Panc1 (cell line): ENCODE measurements around the gene FZD7. TPM values are rescaled to one million over a fixed set of nuclear protein-coding genes. Genes with fewer than 3 reads are reported as not detected.
A peak's percentile ranks its signal among the peaks of the same experiment; 100 is the strongest.

Experiments used
- ATAC-seq: fragments of 200-7000 bp; cut with Tn5 transposase; 2 replicates; pipeline ENCODE4 v1.9.1; 2020; ENCODE audit warnings: mild to moderate bottlenecking, moderate library complexity
- BruUV-seq: library from RNA; stranded (reverse); fragments of 400-500 nt; replicated peaks from 2 replicates; lab custom pipeline; 2021; lab: Mats Ljungman, UMichigan
- CTCF ChIA-PET: fragments of 300-600 bp; sonication (Branson Sonifier 250); formaldehyde crosslinking; loops from one replicate; lab custom pipeline; 2022; ENCODE audit warnings: antibody characterized with exemption; lab: Charles Lee
- POLR2A ChIA-PET: fragments of 300-600 bp; sonication (Branson Sonifier 250); formaldehyde crosslinking; loops from one replicate; lab custom pipeline; 2022; ENCODE audit warnings: antibody characterized with exemption; lab: Charles Lee
- DNase-seq: peaks from one replicate; pipeline ENCODE4 v3.0.0-alpha.2; 2010; ENCODE audit warnings: low read depth, low spot score
- H3K27ac ChIP-seq: 2 replicates; pipeline ENCODE4 v1.5.1; 2011; ENCODE audit warnings: mild to moderate bottlenecking, low read length, inconsistent platforms
- H3K27me3 ChIP-seq: fragments of 200-500 bp; sonication (Bioruptor generic); 2 replicates; pipeline ENCODE4 v1.6.0; 2014; ENCODE audit warnings: low read length, inconsistent platforms; ENCODE audit not compliant: control insufficient read depth, insufficient read depth
- H3K36me3 ChIP-seq: fragments of 200-500 bp; sonication (Bioruptor generic); 2 replicates; pipeline ENCODE4 v1.5.1; 2014; ENCODE audit warnings: inconsistent platforms, mild to moderate bottlenecking, low read length, moderate library complexity; ENCODE audit not compliant: control insufficient read depth, insufficient read depth
- H3K4me1 ChIP-seq: 2 replicates; pipeline ENCODE4 v1.5.1; 2011; ENCODE audit warnings: inconsistent platforms, mild to moderate bottlenecking, low read length, moderate library complexity; ENCODE audit not compliant: control insufficient read depth, insufficient read depth
- H3K4me3 ChIP-seq, 2 experiments: 2 replicates each; pipeline ENCODE4 v1.5.1; 2011 to 2012; ENCODE audit warnings: low read depth in 2 of 2, low read length in 2 of 2, mild to moderate bottlenecking in 2 of 2, inconsistent platforms in 1 of 2, moderate library complexity in 1 of 2
- H3K9me3 ChIP-seq: fragments of 200-500 bp; sonication (Bioruptor generic); 2 replicates; pipeline ENCODE4 v1.5.1; 2014; ENCODE audit warnings: low read depth, mild to moderate bottlenecking, inconsistent platforms, low read length, moderate library complexity; ENCODE audit not compliant: control insufficient read depth, insufficient read depth
- POLR2AphosphoS5 ChIP-seq: IDR thresholded peaks from 2 replicates; pipeline ENCODE4 v1.6.1; 2012; ENCODE audit warnings: mild to moderate bottlenecking, low read depth, low read length, moderate library complexity
- SIN3A ChIP-seq: IDR thresholded peaks from 2 replicates; pipeline ENCODE4 v1.6.1; 2012; ENCODE audit warnings: low read depth, mild to moderate bottlenecking, low read length, moderate library complexity, borderline replicate concordance; ENCODE audit not compliant: insufficient read depth
- TCF7L2 ChIP-seq: IDR thresholded peaks from 2 replicates; pipeline ENCODE4 v1.6.1; 2011; ENCODE audit warnings: mild to moderate bottlenecking, low read depth, low read length, inconsistent platforms
- in situ Hi-C: cut with HindIII; loops from 2 replicates; pipeline ENCODE4 v1.10.0; 2016; ENCODE audit warnings: low sequenced_read_pairs, low pct_unique_long_range_greater_than_20kb
- intact Hi-C: fragments of 100-400 bp; cut with micrococcal nuclease; formaldehyde crosslinking; loops from one replicate; pipeline ENCODE4 v1.10.0; 2022; ENCODE audit not compliant: unreplicated experiment
- total RNA-seq: library from RNA; stranded (reverse); gene quantifications from one replicate; pipeline ENCODE4 v1.2.1, GENCODE V29; 2021; ENCODE audit not compliant: unreplicated experiment
- TF ChIP-seq, protein P1 (sequence below), 2 experiments: IDR thresholded peaks; 2 replicates each; pipeline ENCODE4 v1.6.1; 2011 to 2012; ENCODE audit warnings: low read depth in 2 of 2, control low read depth in 1 of 2, low read length in 1 of 2, mild to moderate bottlenecking in 1 of 2, moderate library complexity in 1 of 2; ENCODE audit not compliant: insufficient read depth in 1 of 2
- TF ChIP-seq, protein P2 (sequence below): fragments of 450-650 bp; IDR thresholded peaks from 2 replicates; pipeline ENCODE4 v1.5.1; 2017; ENCODE audit warnings: mild to moderate bottlenecking

FZD7 gene
- total RNA-seq, 1 experiment from 2014 or later = 38.1 TPM

DNA sequence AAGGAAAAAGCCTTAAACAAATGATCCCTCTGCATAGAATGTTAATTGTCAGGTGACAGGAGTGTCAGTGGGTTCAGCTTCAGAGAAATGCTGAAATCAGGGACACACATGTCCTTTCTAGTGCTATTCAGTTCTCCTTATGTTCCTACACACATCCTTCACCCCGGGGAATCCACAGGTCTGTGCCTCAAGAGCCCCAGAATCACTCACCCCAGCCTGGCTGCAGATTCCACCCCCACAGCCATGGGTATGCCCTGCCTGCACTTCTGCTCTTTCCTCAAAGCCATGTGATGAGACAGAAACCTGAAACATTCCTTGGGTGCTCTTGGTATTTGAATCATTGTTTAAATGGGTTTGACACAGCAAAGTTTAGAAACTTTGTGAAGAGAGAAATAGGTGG, 27.4 kb upstream of the FZD7 start:
- in situ Hi-C loops = no loop called here
- CTCF ChIA-PET = interaction anchor here (0.6 kb wide), 2 partner anchors 257 to 341 kb away, joined by 3 to 7 read pairs; no protein-coding TSS in a partner anchor
- no TSS peak for BruUV-seq
- TF ChIP-seq, protein P1, sequence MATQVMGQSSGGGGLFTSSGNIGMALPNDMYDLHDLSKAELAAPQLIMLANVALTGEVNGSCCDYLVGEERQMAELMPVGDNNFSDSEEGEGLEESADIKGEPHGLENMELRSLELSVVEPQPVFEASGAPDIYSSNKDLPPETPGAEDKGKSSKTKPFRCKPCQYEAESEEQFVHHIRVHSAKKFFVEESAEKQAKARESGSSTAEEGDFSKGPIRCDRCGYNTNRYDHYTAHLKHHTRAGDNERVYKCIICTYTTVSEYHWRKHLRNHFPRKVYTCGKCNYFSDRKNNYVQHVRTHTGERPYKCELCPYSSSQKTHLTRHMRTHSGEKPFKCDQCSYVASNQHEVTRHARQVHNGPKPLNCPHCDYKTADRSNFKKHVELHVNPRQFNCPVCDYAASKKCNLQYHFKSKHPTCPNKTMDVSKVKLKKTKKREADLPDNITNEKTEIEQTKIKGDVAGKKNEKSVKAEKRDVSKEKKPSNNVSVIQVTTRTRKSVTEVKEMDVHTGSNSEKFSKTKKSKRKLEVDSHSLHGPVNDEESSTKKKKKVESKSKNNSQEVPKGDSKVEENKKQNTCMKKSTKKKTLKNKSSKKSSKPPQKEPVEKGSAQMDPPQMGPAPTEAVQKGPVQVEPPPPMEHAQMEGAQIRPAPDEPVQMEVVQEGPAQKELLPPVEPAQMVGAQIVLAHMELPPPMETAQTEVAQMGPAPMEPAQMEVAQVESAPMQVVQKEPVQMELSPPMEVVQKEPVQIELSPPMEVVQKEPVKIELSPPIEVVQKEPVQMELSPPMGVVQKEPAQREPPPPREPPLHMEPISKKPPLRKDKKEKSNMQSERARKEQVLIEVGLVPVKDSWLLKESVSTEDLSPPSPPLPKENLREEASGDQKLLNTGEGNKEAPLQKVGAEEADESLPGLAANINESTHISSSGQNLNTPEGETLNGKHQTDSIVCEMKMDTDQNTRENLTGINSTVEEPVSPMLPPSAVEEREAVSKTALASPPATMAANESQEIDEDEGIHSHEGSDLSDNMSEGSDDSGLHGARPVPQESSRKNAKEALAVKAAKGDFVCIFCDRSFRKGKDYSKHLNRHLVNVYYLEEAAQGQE (IDR thresholded peaks at IDR 0.05; ENCODE audit: insufficient read depth in 1 of 2, low read depth in 2 of 2, low read length in 1 of 2) = no peak
- TF ChIP-seq SIN3A (no peak), POLR2AphosphoS5 (no peak), TCF7L2 (no peak)
- TF ChIP-seq, protein P2, sequence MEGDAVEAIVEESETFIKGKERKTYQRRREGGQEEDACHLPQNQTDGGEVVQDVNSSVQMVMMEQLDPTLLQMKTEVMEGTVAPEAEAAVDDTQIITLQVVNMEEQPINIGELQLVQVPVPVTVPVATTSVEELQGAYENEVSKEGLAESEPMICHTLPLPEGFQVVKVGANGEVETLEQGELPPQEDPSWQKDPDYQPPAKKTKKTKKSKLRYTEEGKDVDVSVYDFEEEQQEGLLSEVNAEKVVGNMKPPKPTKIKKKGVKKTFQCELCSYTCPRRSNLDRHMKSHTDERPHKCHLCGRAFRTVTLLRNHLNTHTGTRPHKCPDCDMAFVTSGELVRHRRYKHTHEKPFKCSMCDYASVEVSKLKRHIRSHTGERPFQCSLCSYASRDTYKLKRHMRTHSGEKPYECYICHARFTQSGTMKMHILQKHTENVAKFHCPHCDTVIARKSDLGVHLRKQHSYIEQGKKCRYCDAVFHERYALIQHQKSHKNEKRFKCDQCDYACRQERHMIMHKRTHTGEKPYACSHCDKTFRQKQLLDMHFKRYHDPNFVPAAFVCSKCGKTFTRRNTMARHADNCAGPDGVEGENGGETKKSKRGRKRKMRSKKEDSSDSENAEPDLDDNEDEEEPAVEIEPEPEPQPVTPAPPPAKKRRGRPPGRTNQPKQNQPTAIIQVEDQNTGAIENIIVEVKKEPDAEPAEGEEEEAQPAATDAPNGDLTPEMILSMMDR = no peak
- no peak overlapping the region for H3K4me3 ChIP-seq
- ATAC-seq (no peak), DNase-seq (no peak)
- no peaks in the 10 kb centered on the region for H3K27me3 ChIP-seq
- H3K4me1 ChIP-seq = no peaks in the 10 kb centered on the region
- POLR2A ChIA-PET = no interaction called here
- H3K36me3 ChIP-seq = no peaks in the 10 kb centered on the region
- intact Hi-C loops = no loop called here
- no peaks in the 10 kb centered on the region for H3K9me3 ChIP-seq
- H3K27ac ChIP-seq = peak overlapping the region; percentile 20; the same call in 1 of the 2 replicates

DNA sequence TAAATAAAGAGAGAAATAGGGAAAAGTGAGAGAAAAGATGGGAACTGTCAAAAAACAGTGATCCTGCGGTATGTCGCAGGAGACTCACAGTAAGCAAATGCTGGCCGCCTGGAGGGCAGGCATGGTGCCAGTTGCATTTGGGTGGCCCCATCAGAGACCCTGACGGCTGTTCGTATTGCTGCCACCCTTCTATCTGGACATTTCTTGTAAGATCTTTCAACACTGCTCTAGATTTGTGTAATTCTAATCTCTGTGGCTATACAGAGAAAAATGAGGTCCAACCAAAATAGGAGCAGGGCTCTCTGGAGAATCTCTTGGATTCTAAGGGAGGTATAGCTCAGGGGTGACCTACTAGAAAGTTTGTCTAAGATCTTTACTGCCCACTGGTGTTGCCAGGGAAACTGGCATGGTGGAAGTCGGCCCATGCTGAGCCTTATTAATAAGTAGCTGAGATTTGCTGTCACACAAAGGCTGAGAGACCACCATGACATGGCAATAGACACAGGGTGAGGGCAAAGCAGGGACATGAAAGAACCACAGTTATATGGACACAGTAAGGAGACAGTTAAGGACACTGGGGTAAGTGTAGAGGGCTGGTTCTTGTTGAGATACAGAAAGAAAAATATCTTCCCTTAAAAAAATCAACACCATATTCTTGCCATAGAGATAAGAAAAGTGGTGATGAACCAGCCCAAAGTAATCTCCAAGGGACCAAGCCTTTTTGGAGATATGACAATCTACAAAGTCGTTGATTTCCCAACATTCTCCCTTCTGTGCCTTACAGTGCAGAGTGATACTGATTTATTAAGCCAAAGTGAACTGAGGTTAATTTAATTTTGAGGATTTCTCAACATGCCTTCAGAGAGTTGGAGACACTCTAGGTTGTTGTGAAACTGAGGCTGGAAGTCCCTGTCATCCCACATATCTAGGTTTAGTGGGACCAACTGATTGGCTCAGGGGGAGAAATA, 26.4 kb upstream of the FZD7 start:
- TF ChIP-seq SIN3A = no peak
- no peak for TF ChIP-seq POLR2AphosphoS5
- TF ChIP-seq TCF7L2 = no peak
- TF ChIP-seq, protein P2 = no peak
- TF ChIP-seq, protein P1 (IDR thresholded peaks at IDR 0.05; ENCODE audit: insufficient read depth in 1 of 2, low read depth in 2 of 2, low read length in 1 of 2) = no peak
- BruUV-seq = no TSS peak
- H3K27me3 ChIP-seq = no peaks in the 10 kb centered on the region
- intact Hi-C loops (no loop called here), in situ Hi-C loops (no loop called here)
- H3K9me3 ChIP-seq = no peaks in the 10 kb centered on the region
- DNase-seq (no peak), ATAC-seq (0 out of 2 replicates have a peak, but pooled peaks have one; percentile 26)
- H3K4me1 ChIP-seq = no peaks in the 10 kb centered on the region
- H3K27ac ChIP-seq = no peak overlapping the region; the same call in 1 of the 2 replicates
- ChIA-PET CTCF (interaction anchor here (0.6 kb wide), 1 partner anchor 147 kb away, joined by 3 read pairs; no protein-coding TSS in a partner anchor), POLR2A (no interaction called here)
- H3K4me3 ChIP-seq = no peak overlapping the region
- no peaks in the 10 kb centered on the region for H3K36me3 ChIP-seq
